Neuron (in vitro differentiated cells): ENCODE measurements around the gene PRKCE.

ENCODE experiments used
- H2AFZ ChIP-seq: one replicate; pipeline ENCODE4 v1.6.1; 2013; ENCODE audit warnings: low read depth, mild to moderate bottlenecking, inconsistent platforms, low read length, moderate library complexity
- H3K27me3 ChIP-seq: one replicate; pipeline ENCODE4 v1.6.1; 2013; ENCODE audit warnings: low read length; ENCODE audit not compliant: insufficient read depth
- H3K36me3 ChIP-seq: one replicate; pipeline ENCODE4 v1.6.1; 2013; ENCODE audit warnings: low read length; ENCODE audit not compliant: insufficient read depth
- H3K4me1 ChIP-seq: one replicate; pipeline ENCODE4 v1.6.1; 2013; ENCODE audit warnings: low read length; ENCODE audit not compliant: insufficient read depth
- H3K4me3 ChIP-seq: 2 replicates; pipeline ENCODE4 v1.5.1; 2013; ENCODE audit warnings: mild to moderate bottlenecking, low read length, moderate library complexity
- H3K9me3 ChIP-seq: one replicate; pipeline ENCODE4 v1.6.1; 2013; ENCODE audit warnings: low read length

The PRKCE gene

GRCh38 chr2:46026431-46026830 is 375.0 kb downstream of the PRKCE start:
- Histone ChIP-seq H3K4me1 (no peaks in the 10 kb centered on the region), H3K36me3 (no peaks in the 10 kb centered on the region), H3K9me3 (no peaks in the 10 kb centered on the region), H2AFZ (no peak overlapping the region), H3K4me3 (no peak overlapping the region), H3K27me3 (no peaks in the 10 kb centered on the region)

- H3K9me3 ChIP-seq = no peaks in the 10 kb centered on the region
- H3K4me3 ChIP-seq = no peak overlapping the region
- no peaks in the 10 kb centered on the region for H3K36me3 ChIP-seq
- no peak overlapping the region for H2AFZ ChIP-seq
- H3K27me3 ChIP-seq = no peaks in the 10 kb centered on the region
- H3K4me1 ChIP-seq = no peaks in the 10 kb centered on the region
These were observed 377.9 kb downstream of the PRKCE start for GRCh38 chr2:46029332-46029811.

DNA sequence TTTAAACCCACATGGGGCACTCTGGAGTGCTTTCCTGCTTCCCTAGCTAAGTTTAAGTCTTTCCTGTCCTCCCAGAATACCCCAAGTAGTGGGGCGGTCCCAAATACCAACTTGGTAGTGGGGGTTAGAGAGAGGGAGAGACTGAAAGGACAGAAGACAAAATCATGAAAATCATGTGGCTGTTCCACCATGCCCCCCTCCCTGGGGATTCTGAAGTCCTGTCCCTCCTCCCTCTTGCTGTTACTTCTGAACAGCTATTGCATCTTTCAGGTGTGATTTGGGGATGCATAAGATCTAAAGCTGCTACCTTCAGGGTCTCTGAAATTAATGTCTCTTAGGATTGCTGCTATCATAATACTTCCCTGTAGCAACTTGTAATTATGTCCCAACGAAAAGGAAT is 378.9 kb downstream of the PRKCE start:
- Histone ChIP-seq H3K9me3 (no peaks in the 10 kb centered on the region), H3K27me3 (no peaks in the 10 kb centered on the region), H3K36me3 (no peaks in the 10 kb centered on the region), H3K4me3 (no peak overlapping the region), H3K4me1 (no peaks in the 10 kb centered on the region), H2AFZ (no peak overlapping the region)

DNA sequence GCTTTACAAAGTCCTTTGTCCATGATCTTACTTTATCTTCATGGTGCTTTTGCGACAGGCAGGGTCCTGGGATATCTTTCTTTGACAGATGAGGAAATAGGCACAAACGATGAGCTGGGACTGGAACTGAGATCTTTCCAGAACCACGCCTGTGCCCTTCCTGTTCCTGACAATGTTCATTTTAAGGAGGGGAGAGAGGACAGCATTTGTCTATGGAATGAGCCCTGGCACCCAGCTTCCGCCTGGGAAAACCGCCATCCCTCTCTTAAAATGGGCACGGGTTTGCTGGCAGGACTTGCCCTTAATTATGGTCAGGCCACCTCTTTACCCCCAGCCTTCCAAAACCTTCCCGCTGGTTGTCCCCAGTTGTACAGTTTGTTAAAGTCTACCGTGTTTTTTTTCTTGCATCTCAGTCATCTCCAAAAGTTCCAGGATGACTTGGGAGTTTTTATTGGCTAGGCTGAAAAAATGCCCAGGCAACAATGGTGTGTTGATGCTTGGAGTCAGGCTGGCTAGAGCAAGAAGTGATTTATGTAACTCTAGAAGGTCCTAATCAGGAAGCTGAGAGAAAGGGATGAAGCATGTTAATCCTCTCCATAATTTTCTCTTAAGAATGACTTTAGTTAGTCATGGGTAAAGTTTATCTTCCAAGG is 380.8 kb downstream of the PRKCE start:
- H2AFZ ChIP-seq = no peak overlapping the region
- H3K36me3 ChIP-seq = no peaks in the 10 kb centered on the region

DNA sequence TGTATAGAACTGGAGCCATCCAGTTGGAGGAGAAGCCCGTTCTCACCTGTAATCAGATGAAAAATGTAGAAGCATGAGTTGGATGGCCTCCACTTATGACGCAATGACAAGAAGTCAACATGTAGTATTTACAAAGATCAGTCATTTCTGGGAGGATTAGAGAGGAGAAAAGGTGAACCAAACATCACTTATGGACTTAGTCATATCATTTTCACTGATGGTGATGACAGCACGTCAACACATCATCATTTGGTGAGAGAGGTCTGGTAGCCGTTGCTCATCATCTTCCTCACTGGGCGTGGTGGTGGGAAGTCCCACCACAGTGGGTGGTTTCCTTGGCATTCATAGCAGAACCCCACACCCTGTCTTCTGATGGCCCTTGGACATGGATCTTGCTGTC is 381.5 kb downstream of the PRKCE start:
- Histone ChIP-seq H2AFZ (no peak overlapping the region), H3K4me1 (no peaks in the 10 kb centered on the region), H3K4me3 (no peak overlapping the region), H3K9me3 (no peaks in the 10 kb centered on the region), H3K36me3 (no peaks in the 10 kb centered on the region), H3K27me3 (no peaks in the 10 kb centered on the region)

More for the DNA sequence above, 380.8 kb downstream of the PRKCE start:
- H3K4me3 ChIP-seq = no peak overlapping the region
- H3K27me3 ChIP-seq = no peaks in the 10 kb centered on the region
- no peaks in the 10 kb centered on the region for H3K4me1 ChIP-seq
- no peaks in the 10 kb centered on the region for H3K9me3 ChIP-seq

DNA sequence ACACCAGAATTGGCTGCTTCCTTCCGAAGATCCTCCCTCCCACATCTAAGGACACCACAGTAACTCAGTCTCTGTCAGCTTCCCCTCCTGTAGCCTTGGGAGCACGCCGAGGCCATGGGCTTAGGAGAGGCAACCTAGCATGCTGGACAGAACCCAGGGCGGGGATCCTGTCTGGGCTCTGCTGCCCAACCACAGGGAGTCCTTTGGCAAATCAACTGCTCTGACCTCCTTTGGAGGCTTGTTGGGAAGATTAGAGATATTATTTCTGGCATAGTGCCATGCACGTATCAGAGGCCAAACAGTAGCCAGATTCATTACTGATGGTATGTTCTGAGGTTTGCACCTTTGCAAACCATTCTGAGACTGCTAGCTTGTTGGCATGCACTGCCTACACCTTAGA is 383.1 kb downstream of the PRKCE start:
- H2AFZ ChIP-seq = no peak overlapping the region
- no peak overlapping the region for H3K4me3 ChIP-seq
- H3K4me1 ChIP-seq = no peaks in the 10 kb centered on the region
- no peaks in the 10 kb centered on the region for H3K9me3 ChIP-seq
- no peaks in the 10 kb centered on the region for H3K36me3 ChIP-seq
- H3K27me3 ChIP-seq = no peaks in the 10 kb centered on the region

DNA sequence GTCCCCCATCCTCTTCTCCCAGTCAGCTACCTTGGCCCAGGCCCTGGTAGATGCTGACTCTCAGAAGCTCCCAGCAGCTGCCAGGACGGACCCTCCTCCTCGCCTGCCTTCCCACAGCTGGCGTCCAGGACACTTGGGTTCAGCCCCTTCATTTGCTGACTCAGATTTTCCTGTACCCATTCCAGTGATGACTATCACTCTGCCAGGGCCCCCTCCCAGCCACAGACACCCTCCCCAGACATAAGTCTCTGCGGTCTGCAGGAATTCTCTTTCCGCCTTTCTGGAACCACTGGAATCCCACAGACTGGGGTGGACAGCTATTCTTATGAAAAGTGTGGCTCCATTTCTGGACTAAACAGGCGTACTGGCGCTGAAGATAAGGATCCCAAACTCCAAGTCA is 385.5 kb downstream of the PRKCE start:
- Histone ChIP-seq H3K27me3 (no peaks in the 10 kb centered on the region), H3K4me3 (no peak overlapping the region), H3K36me3 (no peaks in the 10 kb centered on the region), H3K9me3 (no peaks in the 10 kb centered on the region), H3K4me1 (no peaks in the 10 kb centered on the region), H2AFZ (no peak overlapping the region)

DNA sequence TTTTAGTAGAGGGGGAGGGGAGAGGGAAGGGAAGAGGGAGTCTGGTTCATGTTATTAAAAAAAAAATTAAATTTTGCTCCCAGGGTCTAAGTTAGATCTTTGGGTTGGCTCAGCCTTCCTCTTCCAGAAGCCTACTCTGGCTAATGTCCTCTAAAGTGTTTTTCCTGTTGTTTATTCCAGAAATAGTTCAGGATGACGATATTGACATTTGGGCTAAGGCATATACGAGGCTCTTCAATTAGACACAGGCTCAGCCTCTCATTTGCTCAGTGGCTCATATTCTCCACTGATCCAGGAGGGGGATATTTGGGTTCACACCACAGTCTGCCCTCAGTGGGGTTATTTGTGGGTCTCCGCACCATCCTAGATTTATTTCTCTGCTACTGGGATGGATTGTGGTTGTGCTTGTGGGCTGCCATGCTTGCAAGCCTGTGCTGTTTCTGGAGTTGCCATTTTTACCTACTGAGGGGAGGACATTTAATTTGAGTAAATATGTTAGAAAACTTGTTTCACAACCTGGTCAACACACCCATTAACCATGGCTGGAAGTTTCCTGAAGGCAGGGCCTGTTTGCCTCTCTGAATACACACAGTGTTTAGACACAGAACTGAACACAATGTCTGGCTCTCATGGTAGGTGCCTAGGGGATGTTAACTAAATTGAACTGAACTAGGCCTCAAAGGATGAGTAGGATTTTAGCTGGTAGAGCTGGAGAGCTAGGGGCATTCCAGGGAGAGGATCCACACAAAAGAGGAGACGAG is 388.2 kb downstream of the PRKCE start:
- Histone ChIP-seq H2AFZ (no peak overlapping the region), H3K9me3 (no peaks in the 10 kb centered on the region), H3K36me3 (no peaks in the 10 kb centered on the region), H3K4me3 (no peak overlapping the region), H3K27me3 (no peaks in the 10 kb centered on the region), H3K4me1 (no peaks in the 10 kb centered on the region)

DNA sequence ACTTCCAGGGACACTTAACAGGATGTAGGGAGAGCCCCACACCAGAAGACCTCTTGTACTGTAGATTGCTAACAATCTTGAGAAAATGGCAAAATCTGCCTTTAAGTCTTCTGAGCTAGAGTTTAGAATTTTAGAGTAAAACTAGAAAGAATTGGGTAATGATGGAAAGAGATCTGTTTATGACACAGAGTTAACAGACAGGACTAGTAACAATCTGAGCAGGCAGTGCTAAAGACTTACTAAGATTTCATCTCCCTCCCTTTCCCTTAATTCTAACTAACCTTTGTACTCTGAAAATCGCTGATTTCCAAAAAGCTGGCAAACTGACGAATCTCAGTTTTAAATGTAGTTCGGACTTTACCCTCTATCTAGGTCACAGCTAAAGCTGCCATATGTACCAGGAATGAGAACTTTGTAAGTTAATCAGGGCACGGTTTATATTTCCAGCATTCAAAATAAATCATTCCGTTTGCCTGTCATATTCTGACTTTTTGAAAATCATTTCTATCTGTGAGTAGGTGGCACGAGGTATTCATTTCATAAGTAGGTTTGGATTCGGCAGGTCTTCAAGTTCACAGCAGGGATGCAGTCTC is 389.2 kb downstream of the PRKCE start:
- Histone ChIP-seq H3K36me3 (no peaks in the 10 kb centered on the region), H3K4me1 (no peaks in the 10 kb centered on the region), H3K9me3 (no peaks in the 10 kb centered on the region), H2AFZ (no peak overlapping the region), H3K4me3 (no peak overlapping the region), H3K27me3 (no peaks in the 10 kb centered on the region)

- Histone ChIP-seq H2AFZ (no peak overlapping the region), H3K27me3 (no peaks in the 10 kb centered on the region), H3K36me3 (no peaks in the 10 kb centered on the region), H3K4me3 (no peak overlapping the region), H3K9me3 (no peaks in the 10 kb centered on the region), H3K4me1 (no peaks in the 10 kb centered on the region)
These were observed 390.0 kb downstream of the PRKCE start for GRCh38 chr2:46041434-46041833.

- Histone ChIP-seq H3K36me3 (no peaks in the 10 kb centered on the region), H3K27me3 (no peaks in the 10 kb centered on the region), H3K4me3 (no peak overlapping the region), H2AFZ (no peak overlapping the region), H3K4me1 (no peaks in the 10 kb centered on the region), H3K9me3 (no peaks in the 10 kb centered on the region)
These were observed 390.7 kb downstream of the PRKCE start for GRCh38 chr2:46042207-46042637.

DNA sequence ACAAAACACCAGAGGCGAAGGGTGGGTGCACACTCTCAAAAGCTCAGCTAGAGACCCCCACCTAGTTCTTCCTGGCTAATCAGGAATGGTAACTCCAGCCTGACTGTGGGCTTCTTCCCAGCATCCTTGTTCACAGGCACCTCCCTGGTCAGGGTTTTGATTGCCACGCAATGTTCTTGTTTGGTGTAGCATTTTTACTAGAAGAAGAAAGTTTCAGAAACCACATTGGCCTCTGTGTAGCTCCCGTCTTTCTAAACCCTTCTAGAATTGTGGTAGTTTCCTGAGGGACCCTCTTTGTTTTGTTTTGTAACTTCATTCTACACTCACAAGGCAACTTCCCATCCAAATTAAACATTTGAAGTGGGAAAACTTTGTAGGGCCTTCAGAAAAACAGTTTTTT is 391.2 kb downstream of the PRKCE start:
- Histone ChIP-seq H3K27me3 (no peaks in the 10 kb centered on the region), H2AFZ (no peak overlapping the region), H3K4me3 (no peak overlapping the region), H3K36me3 (no peaks in the 10 kb centered on the region), H3K9me3 (no peaks in the 10 kb centered on the region), H3K4me1 (no peaks in the 10 kb centered on the region)

GRCh38 chr2:46045888-46046287 is 394.4 kb downstream of the PRKCE start:
- no peak overlapping the region for H2AFZ ChIP-seq
- no peaks in the 10 kb centered on the region for H3K36me3 ChIP-seq
- H3K9me3 ChIP-seq = no peaks in the 10 kb centered on the region
- no peaks in the 10 kb centered on the region for H3K27me3 ChIP-seq
- no peaks in the 10 kb centered on the region for H3K4me1 ChIP-seq
- H3K4me3 ChIP-seq = no peak overlapping the region
